GM03348 (cell line): ENCODE measurements around the gene EFHD2.
A peak's percentile ranks its signal among the peaks of the same experiment; 100 is the strongest.
"Not testable (repeated sequence)": the region's sequence is repeated elsewhere in the genome, so short reads cannot be mapped to it uniquely, and the experiment has no call there.

Experiments
- DNase-seq: peaks from one replicate; pipeline ENCODE4 v3.0.0; 2012; ENCODE audit warnings: low spot score

Gene EFHD2

GRCh38 chr1:15409388-15410222 is at the start of gene EFHD2:
Gene EFHD2 (plus strand): TSS chr1:15409888. CDS start chr1:15409972, 84 bp downstream.
- DNase-seq = peak; percentile 97

GRCh38 chr1:15360700-15361099 is 49.0 kb upstream of the EFHD2 start:
- DNase-seq = no peak

- no peak for DNase-seq
These were observed 47.5 kb upstream of the EFHD2 start for GRCh38 chr1:15362096-15362736.

GRCh38 chr1:15362737-15363128 is 47.0 kb upstream of the EFHD2 start:
- DNase-seq = no peak

- DNase-seq = no peak
These were observed 44.9 kb upstream of the EFHD2 start for GRCh38 chr1:15364740-15365139.

- no peak for DNase-seq
These were observed 40.8 kb upstream of the EFHD2 start for GRCh38 chr1:15368888-15369287.

- DNase-seq = no peak
These were observed 39.4 kb upstream of the EFHD2 start for GRCh38 chr1:15370268-15370667.

GRCh38 chr1:15370781-15371520 is 38.7 kb upstream of the EFHD2 start:
- no peak for DNase-seq

- DNase-seq = no peak
These were observed 37.8 kb upstream of the EFHD2 start for GRCh38 chr1:15371610-15372545.

- DNase-seq = no peak
These were observed 31.0 kb upstream of the EFHD2 start for GRCh38 chr1:15378729-15379128.

- not testable (repeated sequence) for DNase-seq
These were observed 30.5 kb upstream of the EFHD2 start for GRCh38 chr1:15379151-15379550.

- DNase-seq = no peak
These were observed 28.8 kb upstream of the EFHD2 start for GRCh38 chr1:15380601-15381508.

- DNase-seq = no peak
These were observed 27.9 kb upstream of the EFHD2 start for GRCh38 chr1:15381805-15382204.

GRCh38 chr1:15382601-15383518 is 26.8 kb upstream of the EFHD2 start:
- DNase-seq = no peak

GRCh38 chr1:15383810-15384209 is 25.9 kb upstream of the EFHD2 start:
- DNase-seq = no peak

- no peak for DNase-seq
These were observed 25.3 kb upstream of the EFHD2 start for GRCh38 chr1:15384301-15384901.

GRCh38 chr1:15385420-15385819 is 24.3 kb upstream of the EFHD2 start:
- DNase-seq = no peak

GRCh38 chr1:15386164-15386749 is 23.4 kb upstream of the EFHD2 start:
- DNase-seq = peak; percentile 46
